ENCODE results near the gene COLGALT1.

DNA sequence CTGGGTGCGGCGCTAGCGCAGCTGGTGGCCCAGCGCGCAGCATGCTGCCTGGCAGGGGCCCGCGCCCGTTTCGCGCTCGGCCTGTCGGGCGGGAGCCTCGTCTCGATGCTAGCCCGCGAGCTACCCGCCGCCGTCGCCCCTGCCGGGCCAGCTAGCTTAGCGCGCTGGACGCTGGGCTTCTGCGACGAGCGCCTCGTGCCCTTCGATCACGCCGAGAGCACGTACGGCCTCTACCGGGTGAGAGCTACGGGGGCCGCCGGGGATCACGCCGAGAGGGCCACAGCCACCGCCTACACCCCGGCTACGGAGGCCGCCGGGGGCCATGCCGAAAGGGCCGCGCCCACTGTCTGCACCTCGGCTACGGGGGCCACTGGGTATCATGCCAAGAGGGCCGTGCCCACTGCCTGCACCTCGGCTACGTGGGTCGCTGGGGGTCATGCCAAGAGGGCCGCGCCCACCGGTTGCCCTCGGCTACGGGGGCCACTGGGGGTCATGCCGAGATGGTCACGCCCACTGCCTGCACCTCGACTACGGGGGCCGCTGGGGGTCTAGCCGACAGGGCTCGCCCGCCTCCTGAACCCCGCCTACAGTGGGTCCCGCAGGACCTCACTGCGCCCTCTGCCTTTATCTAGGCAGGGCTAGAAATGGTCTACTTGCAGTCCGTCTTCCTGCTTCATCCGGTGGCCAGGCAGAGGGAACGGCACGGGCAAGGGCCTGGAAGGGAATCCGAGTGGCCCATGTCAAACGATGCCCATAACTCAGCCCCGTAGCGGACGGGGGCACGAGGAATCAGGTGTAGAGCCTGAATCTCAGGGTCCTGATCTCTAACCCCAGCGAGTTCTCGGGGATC, 43.5 kb upstream of the COLGALT1 start:
- TF ChIP-seq, protein P1, sequence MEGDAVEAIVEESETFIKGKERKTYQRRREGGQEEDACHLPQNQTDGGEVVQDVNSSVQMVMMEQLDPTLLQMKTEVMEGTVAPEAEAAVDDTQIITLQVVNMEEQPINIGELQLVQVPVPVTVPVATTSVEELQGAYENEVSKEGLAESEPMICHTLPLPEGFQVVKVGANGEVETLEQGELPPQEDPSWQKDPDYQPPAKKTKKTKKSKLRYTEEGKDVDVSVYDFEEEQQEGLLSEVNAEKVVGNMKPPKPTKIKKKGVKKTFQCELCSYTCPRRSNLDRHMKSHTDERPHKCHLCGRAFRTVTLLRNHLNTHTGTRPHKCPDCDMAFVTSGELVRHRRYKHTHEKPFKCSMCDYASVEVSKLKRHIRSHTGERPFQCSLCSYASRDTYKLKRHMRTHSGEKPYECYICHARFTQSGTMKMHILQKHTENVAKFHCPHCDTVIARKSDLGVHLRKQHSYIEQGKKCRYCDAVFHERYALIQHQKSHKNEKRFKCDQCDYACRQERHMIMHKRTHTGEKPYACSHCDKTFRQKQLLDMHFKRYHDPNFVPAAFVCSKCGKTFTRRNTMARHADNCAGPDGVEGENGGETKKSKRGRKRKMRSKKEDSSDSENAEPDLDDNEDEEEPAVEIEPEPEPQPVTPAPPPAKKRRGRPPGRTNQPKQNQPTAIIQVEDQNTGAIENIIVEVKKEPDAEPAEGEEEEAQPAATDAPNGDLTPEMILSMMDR (tag by site-specific recombination; IDR thresholded peaks at IDR 0.05): peak; percentile 77
- TF ChIP-seq ZNF112 (tag by site-specific recombination; IDR thresholded peaks at IDR 0.05) (no peak), SALL2 (tag by site-specific recombination; IDR thresholded peaks at IDR 0.05; ENCODE audit: borderline replicate concordance) (0 out of 2 replicates have a peak, but pooled peaks have one; percentile 41), RBAK (tag by site-specific recombination; IDR thresholded peaks at IDR 0.05) (no peak), SETDB1 (IDR thresholded peaks at IDR 0.05; ENCODE audit: insufficient read length, low read length) (no peak)
- TF ChIP-seq, protein P2, sequence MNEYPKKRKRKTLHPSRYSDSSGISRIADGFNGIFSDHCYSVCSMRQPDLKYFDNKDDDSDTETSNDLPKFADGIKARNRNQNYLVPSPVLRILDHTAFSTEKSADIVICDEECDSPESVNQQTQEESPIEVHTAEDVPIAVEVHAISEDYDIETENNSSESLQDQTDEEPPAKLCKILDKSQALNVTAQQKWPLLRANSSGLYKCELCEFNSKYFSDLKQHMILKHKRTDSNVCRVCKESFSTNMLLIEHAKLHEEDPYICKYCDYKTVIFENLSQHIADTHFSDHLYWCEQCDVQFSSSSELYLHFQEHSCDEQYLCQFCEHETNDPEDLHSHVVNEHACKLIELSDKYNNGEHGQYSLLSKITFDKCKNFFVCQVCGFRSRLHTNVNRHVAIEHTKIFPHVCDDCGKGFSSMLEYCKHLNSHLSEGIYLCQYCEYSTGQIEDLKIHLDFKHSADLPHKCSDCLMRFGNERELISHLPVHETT (tag by site-specific recombination; IDR thresholded peaks at IDR 0.05): 0 out of 2 replicates have a peak, but pooled peaks have one; percentile 21
- TF ChIP-seq, protein P3, sequence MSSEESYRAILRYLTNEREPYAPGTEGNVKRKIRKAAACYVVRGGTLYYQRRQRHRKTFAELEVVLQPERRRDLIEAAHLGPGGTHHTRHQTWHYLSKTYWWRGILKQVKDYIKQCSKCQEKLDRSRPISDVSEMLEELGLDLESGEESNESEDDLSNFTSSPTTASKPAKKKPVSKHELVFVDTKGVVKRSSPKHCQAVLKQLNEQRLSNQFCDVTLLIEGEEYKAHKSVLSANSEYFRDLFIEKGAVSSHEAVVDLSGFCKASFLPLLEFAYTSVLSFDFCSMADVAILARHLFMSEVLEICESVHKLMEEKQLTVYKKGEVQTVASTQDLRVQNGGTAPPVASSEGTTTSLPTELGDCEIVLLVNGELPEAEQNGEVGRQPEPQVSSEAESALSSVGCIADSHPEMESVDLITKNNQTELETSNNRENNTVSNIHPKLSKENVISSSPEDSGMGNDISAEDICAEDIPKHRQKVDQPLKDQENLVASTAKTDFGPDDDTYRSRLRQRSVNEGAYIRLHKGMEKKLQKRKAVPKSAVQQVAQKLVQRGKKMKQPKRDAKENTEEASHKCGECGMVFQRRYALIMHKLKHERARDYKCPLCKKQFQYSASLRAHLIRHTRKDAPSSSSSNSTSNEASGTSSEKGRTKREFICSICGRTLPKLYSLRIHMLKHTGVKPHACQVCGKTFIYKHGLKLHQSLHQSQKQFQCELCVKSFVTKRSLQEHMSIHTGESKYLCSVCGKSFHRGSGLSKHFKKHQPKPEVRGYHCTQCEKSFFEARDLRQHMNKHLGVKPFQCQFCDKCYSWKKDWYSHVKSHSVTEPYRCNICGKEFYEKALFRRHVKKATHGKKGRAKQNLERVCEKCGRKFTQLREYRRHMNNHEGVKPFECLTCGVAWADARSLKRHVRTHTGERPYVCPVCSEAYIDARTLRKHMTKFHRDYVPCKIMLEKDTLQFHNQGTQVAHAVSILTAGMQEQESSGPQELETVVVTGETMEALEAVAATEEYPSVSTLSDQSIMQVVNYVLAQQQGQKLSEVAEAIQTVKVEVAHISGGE (tag by site-specific recombination; conservative IDR thresholded peaks at IDR 0.05; ENCODE audit: low read depth): 0 out of 2 replicates have a peak, but pooled peaks have one; percentile 9
